ENCODE measurements around the gene SIT1.

Gene SIT1

GRCh38 chr9:35675732-35676392, 25.1 kb upstream of the SIT1 start:
- FAIRE-seq (no peak), DNase-seq (ENCODE audit: insufficient read length, low spot score) (no peak)
- no peak for TF ChIP-seq TAF1 (IDR thresholded peaks at IDR 0.05; ENCODE audit: low read depth, low read length)
- no peak for TF ChIP-seq SPI1 (IDR thresholded peaks at IDR 0.05; ENCODE audit: low read depth, low read length)
- no peak for TF ChIP-seq POU2F2 (IDR thresholded peaks at IDR 0.05; ENCODE audit: low read depth, low read length)
- TF ChIP-seq PAX5 (IDR thresholded peaks at IDR 0.05; ENCODE audit: insufficient read depth, low read length, severe bottlenecking) = no peak
- TF ChIP-seq POLR2AphosphoS5 (IDR thresholded peaks at IDR 0.05; ENCODE audit: low read depth, low read length) = no peak
- no peak for TF ChIP-seq POLR2A (IDR thresholded peaks at IDR 0.05; ENCODE audit: low read depth, low read length)

DNA sequence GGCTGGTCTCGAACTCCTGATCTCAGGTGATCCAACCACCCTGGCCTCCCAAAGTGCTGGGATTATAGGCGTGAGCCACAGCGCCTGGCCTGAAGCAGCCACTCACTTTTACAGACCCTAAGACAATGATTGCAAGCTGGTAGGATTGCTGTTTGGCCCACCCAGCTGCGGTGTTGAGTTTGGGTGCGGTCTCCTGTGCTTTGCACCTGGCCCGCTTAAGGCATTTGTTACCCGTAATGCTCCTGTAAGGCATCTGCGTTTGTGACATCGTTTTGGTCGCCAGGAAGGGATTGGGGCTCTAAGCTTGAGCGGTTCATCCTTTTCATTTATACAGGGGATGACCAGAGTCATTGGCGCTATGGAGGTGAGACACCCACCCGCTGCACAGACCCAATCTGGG, 24.5 kb upstream of the SIT1 start:
- no peak for DNase-seq (ENCODE audit: insufficient read length, low spot score)
- TF ChIP-seq POU2F2 (IDR thresholded peaks at IDR 0.05; ENCODE audit: low read depth, low read length) (no peak), TAF1 (IDR thresholded peaks at IDR 0.05; ENCODE audit: low read depth, low read length) (no peak), PAX5 (IDR thresholded peaks at IDR 0.05; ENCODE audit: insufficient read depth, low read length, severe bottlenecking) (no peak), POLR2A (IDR thresholded peaks at IDR 0.05; ENCODE audit: low read depth, low read length) (no peak), SPI1 (IDR thresholded peaks at IDR 0.05; ENCODE audit: low read depth, low read length) (no peak), POLR2AphosphoS5 (IDR thresholded peaks at IDR 0.05; ENCODE audit: low read depth, low read length) (no peak)
- no peak for FAIRE-seq

- DNase-seq (ENCODE audit: insufficient read length, low spot score) (no peak), FAIRE-seq (no peak)
- TF ChIP-seq POLR2A (IDR thresholded peaks at IDR 0.05; ENCODE audit: low read depth, low read length) (no peak), POU2F2 (IDR thresholded peaks at IDR 0.05; ENCODE audit: low read depth, low read length) (no peak), PAX5 (IDR thresholded peaks at IDR 0.05; ENCODE audit: insufficient read depth, low read length, severe bottlenecking) (no peak)
Observed at GRCh38 chr9:35674025-35674361, 23.3 kb upstream of the SIT1 start.

GRCh38 chr9:35673132-35674024, 22.6 kb upstream of the SIT1 start, which contains the start of gene CA9:
Gene CA9, plus strand, starts transcription at chr9:35673928. Its CDS starts 32 bp downstream, at chr9:35673960.
- DNase-seq (ENCODE audit: insufficient read length, low spot score) (no peak), FAIRE-seq (no peak)
- TF ChIP-seq SPI1 (IDR thresholded peaks at IDR 0.05; ENCODE audit: low read depth, low read length) (no peak), POLR2A (IDR thresholded peaks at IDR 0.05; ENCODE audit: low read depth, low read length) (no peak), POLR2AphosphoS5 (IDR thresholded peaks at IDR 0.05; ENCODE audit: low read depth, low read length) (no peak), POU2F2 (IDR thresholded peaks at IDR 0.05; ENCODE audit: low read depth, low read length) (no peak), TAF1 (IDR thresholded peaks at IDR 0.05; ENCODE audit: low read depth, low read length) (no peak), PAX5 (IDR thresholded peaks at IDR 0.05; ENCODE audit: insufficient read depth, low read length, severe bottlenecking) (no peak)

DNA sequence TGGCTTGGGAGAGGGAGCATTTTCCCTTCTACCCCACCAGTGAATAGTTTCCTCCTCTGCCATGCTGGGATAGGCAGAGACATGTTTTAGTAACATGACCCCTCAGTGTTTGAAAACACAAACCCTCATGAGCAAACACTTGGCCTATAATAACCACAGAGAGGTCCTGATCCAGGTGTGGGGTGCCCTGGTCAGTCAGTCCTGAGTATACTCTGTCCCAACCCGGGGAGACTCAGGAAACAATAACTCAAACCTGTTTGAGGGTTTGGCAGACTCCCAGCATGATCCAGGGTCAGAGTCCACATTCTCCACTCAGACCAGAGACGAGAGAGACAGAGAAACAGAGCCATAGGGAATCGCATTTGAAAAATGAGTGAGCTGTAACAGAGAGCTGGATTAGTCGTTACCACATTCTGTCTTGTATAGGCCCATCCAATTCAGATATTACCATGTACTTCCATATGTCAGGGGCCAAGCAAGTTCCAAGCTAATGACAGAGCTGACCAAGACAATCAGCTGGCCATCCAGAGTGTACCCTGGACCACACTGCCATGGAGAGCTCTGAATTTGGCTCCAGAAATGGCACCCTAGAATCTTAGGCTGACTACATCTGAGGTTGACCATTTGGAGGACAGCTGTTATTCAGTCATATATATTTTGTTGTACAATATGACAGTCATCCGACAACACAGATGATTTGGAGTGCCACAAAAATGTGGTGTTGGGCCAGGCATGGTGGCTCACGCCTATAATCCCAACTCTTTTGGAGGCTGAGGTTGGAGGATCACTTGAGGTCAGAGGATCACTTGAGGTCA, 18.8 kb upstream of the SIT1 start:
- no peak for DNase-seq (ENCODE audit: insufficient read length, low spot score)
- TF ChIP-seq TAF1 (IDR thresholded peaks at IDR 0.05; ENCODE audit: low read depth, low read length) (no peak), PAX5 (IDR thresholded peaks at IDR 0.05; ENCODE audit: insufficient read depth, low read length, severe bottlenecking) (no peak), POU2F2 (IDR thresholded peaks at IDR 0.05; ENCODE audit: low read depth, low read length) (no peak), POLR2AphosphoS5 (IDR thresholded peaks at IDR 0.05; ENCODE audit: low read depth, low read length) (no peak), POLR2A (IDR thresholded peaks at IDR 0.05; ENCODE audit: low read depth, low read length) (no peak), SPI1 (IDR thresholded peaks at IDR 0.05; ENCODE audit: low read depth, low read length) (no peak)
- FAIRE-seq = no peak

DNA sequence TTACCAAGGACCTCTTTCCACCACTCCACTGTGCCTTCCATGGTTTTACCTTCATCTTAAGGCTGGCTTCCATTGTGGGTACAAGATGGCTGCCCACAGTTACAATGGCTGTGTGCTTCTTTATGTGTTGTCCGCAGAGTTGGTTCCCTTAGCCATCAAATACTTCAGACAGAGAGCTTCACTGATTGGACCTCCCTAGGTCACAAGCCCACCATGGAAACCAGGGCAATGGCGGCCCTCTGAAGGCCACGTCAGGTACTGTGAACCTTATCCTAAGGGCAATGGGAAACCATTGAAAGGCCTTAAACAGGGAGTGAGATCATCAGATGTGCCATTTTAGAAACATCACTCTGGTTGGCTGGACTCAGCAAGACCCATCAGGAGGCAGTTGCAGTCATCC, 17.2 kb upstream of the SIT1 start:
- DNase-seq (ENCODE audit: insufficient read length, low spot score) (no peak), FAIRE-seq (no peak)
- TF ChIP-seq POLR2A (IDR thresholded peaks at IDR 0.05; ENCODE audit: low read depth, low read length) (no peak), POU2F2 (IDR thresholded peaks at IDR 0.05; ENCODE audit: low read depth, low read length) (no peak), POLR2AphosphoS5 (IDR thresholded peaks at IDR 0.05; ENCODE audit: low read depth, low read length) (no peak), TAF1 (IDR thresholded peaks at IDR 0.05; ENCODE audit: low read depth, low read length) (no peak), PAX5 (IDR thresholded peaks at IDR 0.05; ENCODE audit: insufficient read depth, low read length, severe bottlenecking) (no peak)

DNA sequence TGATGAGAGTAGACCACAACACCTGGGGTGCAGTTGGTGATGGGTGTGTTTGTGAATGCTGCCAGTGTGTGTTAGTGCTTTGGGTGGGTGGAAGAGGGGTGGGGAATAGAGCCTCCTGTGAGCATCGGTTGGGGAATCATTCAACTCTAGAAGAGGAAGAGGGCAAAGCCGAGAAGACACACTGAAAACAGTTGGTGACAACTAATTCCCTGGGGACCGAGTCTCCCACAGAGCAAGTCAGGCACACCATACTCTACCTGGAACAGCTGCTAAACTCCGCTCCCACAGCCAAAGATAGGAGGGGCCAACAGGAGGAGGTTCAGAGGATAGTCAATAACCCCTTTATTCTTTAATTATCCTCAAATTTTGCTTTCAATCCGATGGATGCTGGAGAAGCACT, 15.8 kb upstream of the SIT1 start:
- TF ChIP-seq POU2F2 (IDR thresholded peaks at IDR 0.05; ENCODE audit: low read depth, low read length) (no peak), POLR2A (IDR thresholded peaks at IDR 0.05; ENCODE audit: low read depth, low read length) (no peak), SPI1 (IDR thresholded peaks at IDR 0.05; ENCODE audit: low read depth, low read length) (no peak)
- FAIRE-seq = no peak
- no peak for DNase-seq (ENCODE audit: insufficient read length, low spot score)

GRCh38 chr9:35666045-35666444, 15.3 kb upstream of the SIT1 start:
- no peak for DNase-seq (ENCODE audit: insufficient read length, low spot score)
- TF ChIP-seq SPI1 (IDR thresholded peaks at IDR 0.05; ENCODE audit: low read depth, low read length) = no peak
- TF ChIP-seq POLR2AphosphoS5 (IDR thresholded peaks at IDR 0.05; ENCODE audit: low read depth, low read length) = no peak
- no peak for TF ChIP-seq PAX5 (IDR thresholded peaks at IDR 0.05; ENCODE audit: insufficient read depth, low read length, severe bottlenecking)
- no peak for TF ChIP-seq POLR2A (IDR thresholded peaks at IDR 0.05; ENCODE audit: low read depth, low read length)
- TF ChIP-seq POU2F2 (IDR thresholded peaks at IDR 0.05; ENCODE audit: low read depth, low read length) = no peak
- TF ChIP-seq TAF1 (IDR thresholded peaks at IDR 0.05; ENCODE audit: low read depth, low read length) = no peak
- FAIRE-seq = no peak

DNA sequence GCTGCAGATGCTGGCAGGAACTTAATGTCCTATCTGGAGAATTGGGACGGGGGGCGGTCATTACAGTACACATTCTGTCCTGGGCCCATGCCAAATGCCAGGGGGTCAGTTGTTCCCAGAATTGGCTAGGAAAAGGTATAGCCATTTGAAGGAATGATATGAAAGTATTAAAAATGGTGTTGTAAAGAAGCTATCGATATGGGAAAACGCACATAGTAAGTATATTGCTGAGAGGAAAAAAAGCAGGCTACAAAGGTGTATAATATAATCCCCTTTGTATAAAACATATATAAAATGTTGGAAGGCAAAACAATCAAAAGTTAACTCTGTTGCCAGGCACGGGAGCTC, 14.7 kb upstream of the SIT1 start:
- TF ChIP-seq POLR2AphosphoS5 (IDR thresholded peaks at IDR 0.05; ENCODE audit: low read depth, low read length) = no peak
- TF ChIP-seq POU2F2 (IDR thresholded peaks at IDR 0.05; ENCODE audit: low read depth, low read length) = no peak
- FAIRE-seq (no peak), DNase-seq (ENCODE audit: insufficient read length, low spot score) (no peak)

All from GM12891 (cell line).